Hepatocyte (in vitro differentiated cells): Measurements from ENCODE around the gene SLC17A9. TPM values are rescaled to one million over a fixed set of nuclear protein-coding genes. Genes with fewer than 3 reads are reported as not detected.
A peak's percentile ranks its signal among the peaks of the same experiment; 100 is the strongest.

ENCODE experiments used
- DNase-seq: peaks from one replicate; pipeline ENCODE4 v3.0.0-alpha.2; 2016; ENCODE audit warnings: low spot score
- H2AFZ ChIP-seq: fragments of 200-600 bp; sonication (generic); 2 replicates; pipeline ENCODE4 v1.6.0; 2016; ENCODE audit warnings: antibody characterized with exemption, mild to moderate bottlenecking
- H3K27ac ChIP-seq: fragments of 200-600 bp; sonication (generic); 2 replicates; pipeline ENCODE4 v1.5.1; 2016; ENCODE audit warnings: mild to moderate bottlenecking
- H3K27me3 ChIP-seq: fragments of 200-600 bp; sonication (generic); 2 replicates; pipeline ENCODE4 v1.6.1; 2016
- H3K36me3 ChIP-seq: fragments of 200-600 bp; sonication (generic); replicated peaks from 2 replicates; pipeline ENCODE4 v1.5.1; 2016; ENCODE audit warnings: low read depth; ENCODE audit not compliant: insufficient read depth
- H3K4me1 ChIP-seq: fragments of 200-600 bp; sonication (generic); 2 replicates; pipeline ENCODE4 v1.5.1; 2016; ENCODE audit warnings: mild to moderate bottlenecking, moderate library complexity; ENCODE audit not compliant: insufficient read depth
- H3K4me2 ChIP-seq: fragments of 200-600 bp; sonication (generic); 2 replicates; pipeline ENCODE4 v1.6.0; 2016
- H3K4me3 ChIP-seq: fragments of 200-600 bp; sonication (generic); 2 replicates; pipeline ENCODE4 v1.5.1; 2016; ENCODE audit warnings: mild to moderate bottlenecking
- H3K79me2 ChIP-seq: fragments of 200-600 bp; sonication (generic); 2 replicates; pipeline ENCODE4 v1.6.0; 2017; ENCODE audit warnings: mild to moderate bottlenecking
- H3K9me2 ChIP-seq: fragments of 200-600 bp; sonication (generic); replicated peaks from 2 replicates; pipeline ENCODE4 v1.6.0; 2017; ENCODE audit warnings: mild to moderate bottlenecking; ENCODE audit not compliant: insufficient read depth
- H3K9me3 ChIP-seq: fragments of 200-600 bp; sonication (generic); 2 replicates; pipeline ENCODE4 v1.5.1; 2016; ENCODE audit warnings: low read depth, mild to moderate bottlenecking
- H4K20me1 ChIP-seq: fragments of 200-600 bp; sonication (generic); 2 replicates; pipeline ENCODE4 v1.6.0; 2016; ENCODE audit warnings: mild to moderate bottlenecking; ENCODE audit not compliant: insufficient read depth, poor library complexity, severe bottlenecking
- EZH2 ChIP-seq: fragments of 200-600 bp; sonication (generic); IDR thresholded peaks from 2 replicates; pipeline ENCODE4 v1.6.1; 2016; ENCODE audit warnings: antibody characterized with exemption, mild to moderate bottlenecking, borderline replicate concordance
- EZH2phosphoT487 ChIP-seq: fragments of 200-600 bp; sonication (generic); IDR thresholded peaks from one replicate; pipeline ENCODE4 v1.6.1; 2018; ENCODE audit warnings: antibody characterized with exemption, mild to moderate bottlenecking, low read depth, moderate library complexity; ENCODE audit not compliant: unreplicated experiment, severe bottlenecking
- WGBS: methylation state at CpG from one replicate; pipeline ENCODE4 v1.1.6; 2016; ENCODE audit warnings: low lambda C conversion rate; ENCODE audit errors: missing lambda C conversion rate; 5-methylcytosine and 5-hydroxymethylcytosine counted together
- polyA plus RNA-seq: library from polyadenylated mRNA; unstranded; fragments of >200 nt; fragmentation: Nextera tagmentation; extraction: Ambion mirVana; gene quantifications from 2 replicates; pipeline ENCODE4 v1.2.1, GENCODE V29; 2016
- total RNA-seq: library from RNA; depleted of rRNA; stranded (reverse); fragments of >200 nt; gene quantifications from 2 replicates; pipeline ENCODE4 v1.2.3, GENCODE V29; 2014
- TF ChIP-seq, protein P1 (sequence below): fragments of 200-600 bp; sonication (generic); IDR thresholded peaks from 2 replicates; pipeline ENCODE4 v1.5.1; 2016; ENCODE audit warnings: antibody characterized with exemption, mild to moderate bottlenecking; ENCODE audit not compliant: poor library complexity

The SLC17A9 gene
- total and polyA plus RNA-seq, 2 experiments from 2014 or later: 26.9 to 83.9 TPM

- Histone ChIP-seq H2AFZ (no peak overlapping the region), H3K4me3 (no peak overlapping the region), H3K79me2 (peaks cover 98% of the 10 kb centered on the region), H4K20me1 (peaks cover 99% of the 10 kb centered on the region), H3K4me1 (peaks cover 18% of the 10 kb centered on the region), H3K27ac (no peak overlapping the region), H3K9me2 (no peaks in the 10 kb centered on the region), H3K9me3 (no peaks in the 10 kb centered on the region), H3K36me3 (no peaks in the 10 kb centered on the region), H3K4me2 (no peak overlapping the region), H3K27me3 (no peaks in the 10 kb centered on the region)
- 78% methylated on average over 7 of the region's 7 CpGs for WGBS
- TF ChIP-seq EZH2phosphoT487: no peak
- TF ChIP-seq EZH2: no peak
- TF ChIP-seq, protein P1, sequence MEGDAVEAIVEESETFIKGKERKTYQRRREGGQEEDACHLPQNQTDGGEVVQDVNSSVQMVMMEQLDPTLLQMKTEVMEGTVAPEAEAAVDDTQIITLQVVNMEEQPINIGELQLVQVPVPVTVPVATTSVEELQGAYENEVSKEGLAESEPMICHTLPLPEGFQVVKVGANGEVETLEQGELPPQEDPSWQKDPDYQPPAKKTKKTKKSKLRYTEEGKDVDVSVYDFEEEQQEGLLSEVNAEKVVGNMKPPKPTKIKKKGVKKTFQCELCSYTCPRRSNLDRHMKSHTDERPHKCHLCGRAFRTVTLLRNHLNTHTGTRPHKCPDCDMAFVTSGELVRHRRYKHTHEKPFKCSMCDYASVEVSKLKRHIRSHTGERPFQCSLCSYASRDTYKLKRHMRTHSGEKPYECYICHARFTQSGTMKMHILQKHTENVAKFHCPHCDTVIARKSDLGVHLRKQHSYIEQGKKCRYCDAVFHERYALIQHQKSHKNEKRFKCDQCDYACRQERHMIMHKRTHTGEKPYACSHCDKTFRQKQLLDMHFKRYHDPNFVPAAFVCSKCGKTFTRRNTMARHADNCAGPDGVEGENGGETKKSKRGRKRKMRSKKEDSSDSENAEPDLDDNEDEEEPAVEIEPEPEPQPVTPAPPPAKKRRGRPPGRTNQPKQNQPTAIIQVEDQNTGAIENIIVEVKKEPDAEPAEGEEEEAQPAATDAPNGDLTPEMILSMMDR: no peak
- no peak for DNase-seq
These were observed 39.4 kb upstream of the SLC17A9 start for GRCh38 chr20:62913043-62913630.

DNA sequence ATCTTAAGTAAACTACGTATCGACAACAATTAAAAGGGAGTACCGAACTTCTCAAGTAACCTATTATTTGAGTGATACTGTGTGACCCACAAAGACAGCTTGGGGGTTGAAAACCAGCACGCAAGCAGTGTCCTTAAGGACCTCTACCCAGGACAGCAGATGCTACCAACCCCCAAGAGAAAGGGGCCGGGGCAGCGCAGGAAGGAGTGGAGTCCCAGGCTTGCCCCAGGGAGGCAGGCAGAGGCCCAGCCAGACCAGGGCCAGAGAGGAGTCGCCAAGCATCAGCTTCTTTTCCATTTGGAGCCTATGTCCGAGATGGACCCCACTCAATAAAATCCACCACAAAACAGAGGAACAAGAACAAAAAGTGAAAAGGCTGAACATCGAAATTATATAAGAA, 38.1 kb upstream of the SLC17A9 start:
- 86% methylated on average over 9 of the region's 9 CpGs for WGBS
- Histone ChIP-seq H3K4me1 (peaks cover 20% of the 10 kb centered on the region), H4K20me1 (peaks cover 100% of the 10 kb centered on the region), H3K27me3 (no peaks in the 10 kb centered on the region), H3K36me3 (no peaks in the 10 kb centered on the region), H3K79me2 (peaks cover 100% of the 10 kb centered on the region), H3K9me2 (no peaks in the 10 kb centered on the region), H3K27ac (no peak overlapping the region), H3K4me3 (no peak overlapping the region), H3K9me3 (no peaks in the 10 kb centered on the region), H2AFZ (no peak overlapping the region), H3K4me2 (peak overlapping the region; percentile 35)
- no peak for TF ChIP-seq EZH2
- DNase-seq: no peak

GRCh38 chr20:62914970-62915457, 37.5 kb upstream of the SLC17A9 start:
- TF ChIP-seq EZH2 (no peak), EZH2phosphoT487 (no peak)
- no peak for DNase-seq
- H3K79me2 ChIP-seq: peaks cover 100% of the 10 kb centered on the region
- WGBS: 53% methylated on average over 8 of the region's 8 CpGs
- H3K27me3 ChIP-seq: no peaks in the 10 kb centered on the region
- H3K9me2 ChIP-seq: no peaks in the 10 kb centered on the region
- no peak overlapping the region for H3K4me3 ChIP-seq
- no peaks in the 10 kb centered on the region for H3K36me3 ChIP-seq
- H3K4me1 ChIP-seq: peaks cover 26% of the 10 kb centered on the region
- H3K27ac ChIP-seq: no peak overlapping the region
- H3K9me3 ChIP-seq: no peaks in the 10 kb centered on the region
- H2AFZ ChIP-seq: no peak overlapping the region
- peaks cover 100% of the 10 kb centered on the region for H4K20me1 ChIP-seq
- H3K4me2 ChIP-seq: peak overlapping the region; percentile 35

- TF ChIP-seq, protein P1: no peak
- TF ChIP-seq EZH2 (no peak), EZH2phosphoT487 (no peak)
- Histone ChIP-seq H2AFZ (no peak overlapping the region), H3K4me2 (peak overlapping the region; percentile 42), H3K27ac (no peak overlapping the region), H3K4me1 (peaks cover 42% of the 10 kb centered on the region), H4K20me1 (peaks cover 100% of the 10 kb centered on the region), H3K9me2 (no peaks in the 10 kb centered on the region), H3K27me3 (no peaks in the 10 kb centered on the region), H3K4me3 (no peak overlapping the region), H3K9me3 (no peaks in the 10 kb centered on the region), H3K36me3 (no peaks in the 10 kb centered on the region), H3K79me2 (peaks cover 100% of the 10 kb centered on the region)
- WGBS: 75% methylated on average over 10 of the region's 10 CpGs
- no peak for DNase-seq
These were observed 35.6 kb upstream of the SLC17A9 start for GRCh38 chr20:62916703-62917476.
